SK-N-SH treated with all-trans-retinoic acid at 6 μM for 48 hours (cell line): ENCODE measurements around the gene AFAP1.

Experiments
- ATAC-seq: fragments of 200-7000 bp; cut with Tn5 transposase; 3 replicates; pipeline ENCODE4 v1.9.1; 2020; ENCODE audit warnings: mild to moderate bottlenecking, moderate library complexity
- ARNTL ChIP-seq: fragments of 450-650 bp; formaldehyde crosslinking; IDR thresholded peaks from 2 replicates; pipeline ENCODE4 v1.5.0; 2020; ENCODE audit warnings: low read depth, mild to moderate bottlenecking, moderate library complexity, borderline replicate concordance
- CSDC2 ChIP-seq: fragments of 250-450 bp; sonication (Bioruptor Pico); IDR thresholded peaks from 2 replicates; pipeline ENCODE4 v1.5.0; 2020; ENCODE audit warnings: mild to moderate bottlenecking, moderate library complexity
- ESRRG ChIP-seq: fragments of 250-450 bp; sonication (Bioruptor Pico); IDR thresholded peaks from 2 replicates; pipeline ENCODE4 v1.6.1; 2021; ENCODE audit warnings: mild to moderate bottlenecking
- GLIS3 ChIP-seq: fragments of 250-450 bp; sonication (Bioruptor Pico); IDR thresholded peaks from 2 replicates; pipeline ENCODE4 v1.5.0; 2020; ENCODE audit warnings: mild to moderate bottlenecking, moderate library complexity
- ISL1 ChIP-seq: fragments of 250-450 bp; sonication (Bioruptor Pico); IDR thresholded peaks from 2 replicates; pipeline ENCODE4 v2.1.2; 2022; ENCODE audit warnings: mild to moderate bottlenecking, moderate library complexity
- RARB ChIP-seq: fragments of 250-450 bp; sonication (Bioruptor Pico); IDR thresholded peaks from 2 replicates; pipeline ENCODE4 v1.8.0; 2021; ENCODE audit warnings: mild to moderate bottlenecking, moderate library complexity
- SNAI2 ChIP-seq: fragments of 250-450 bp; sonication (Bioruptor Pico); IDR thresholded peaks from 2 replicates; pipeline ENCODE4 v1.5.0; 2020; ENCODE audit warnings: mild to moderate bottlenecking, moderate library complexity
- TCF4 ChIP-seq: fragments of 250-450 bp; sonication (Bioruptor Pico); IDR thresholded peaks from 2 replicates; pipeline ENCODE4 v1.8.0; 2021; ENCODE audit warnings: mild to moderate bottlenecking, moderate library complexity, borderline replicate concordance
- TOX ChIP-seq: fragments of 250-450 bp; sonication (Bioruptor Pico); IDR thresholded peaks from 2 replicates; pipeline ENCODE4 v1.8.0; 2021; ENCODE audit warnings: mild to moderate bottlenecking, moderate library complexity, borderline replicate concordance
- ZC3H10 ChIP-seq: fragments of 250-450 bp; sonication (Bioruptor Pico); IDR thresholded peaks from 2 replicates; pipeline ENCODE4 v1.5.1; 2021; ENCODE audit warnings: mild to moderate bottlenecking, moderate library complexity
- ZFP30 ChIP-seq: fragments of 450-650 bp; formaldehyde crosslinking; IDR thresholded peaks from 2 replicates; pipeline ENCODE4 v1.5.0; 2022; ENCODE audit warnings: mild to moderate bottlenecking, moderate library complexity
- ZNF565 ChIP-seq: fragments of 450-650 bp; formaldehyde crosslinking; conservative IDR thresholded peaks from 2 replicates; pipeline ENCODE4 v1.5.0; 2020; ENCODE audit warnings: low read depth, mild to moderate bottlenecking, moderate library complexity
- ZNF70 ChIP-seq: fragments of 450-650 bp; formaldehyde crosslinking; IDR thresholded peaks from 2 replicates; pipeline ENCODE4 v1.5.0; 2020; ENCODE audit warnings: mild to moderate bottlenecking, moderate library complexity
- ZNF8 ChIP-seq: fragments of 450-650 bp; formaldehyde crosslinking; IDR thresholded peaks from 2 replicates; pipeline ENCODE4 v1.5.0; 2020; ENCODE audit warnings: mild to moderate bottlenecking, moderate library complexity
- TF ChIP-seq, protein P1 (sequence below): fragments of 250-450 bp; sonication (Bioruptor Pico); IDR thresholded peaks from 2 replicates; pipeline ENCODE4 v1.5.1; 2021; ENCODE audit warnings: mild to moderate bottlenecking, moderate library complexity
- TF ChIP-seq, protein P2 (sequence below): fragments of 250-450 bp; sonication (Bioruptor Pico); IDR thresholded peaks from 2 replicates; pipeline ENCODE4 v1.8.0; 2021; ENCODE audit warnings: low read depth, mild to moderate bottlenecking, moderate library complexity, borderline replicate concordance
- TF ChIP-seq, protein P3 (sequence below): fragments of 250-450 bp; sonication (Bioruptor Pico); IDR thresholded peaks from 2 replicates; pipeline ENCODE4 v1.8.0; 2020; ENCODE audit warnings: mild to moderate bottlenecking, moderate library complexity, borderline replicate concordance
- TF ChIP-seq, protein P4 (sequence below): fragments of 250-450 bp; sonication (Bioruptor Pico); IDR thresholded peaks from 2 replicates; pipeline ENCODE4 v1.5.0; 2020; ENCODE audit warnings: mild to moderate bottlenecking, moderate library complexity
- TF ChIP-seq, protein P5 (sequence below): fragments of 250-450 bp; sonication (Bioruptor Pico); IDR thresholded peaks from 2 replicates; pipeline ENCODE4 v1.5.1; 2020; ENCODE audit warnings: low read depth, mild to moderate bottlenecking, moderate library complexity

The AFAP1 gene

DNA sequence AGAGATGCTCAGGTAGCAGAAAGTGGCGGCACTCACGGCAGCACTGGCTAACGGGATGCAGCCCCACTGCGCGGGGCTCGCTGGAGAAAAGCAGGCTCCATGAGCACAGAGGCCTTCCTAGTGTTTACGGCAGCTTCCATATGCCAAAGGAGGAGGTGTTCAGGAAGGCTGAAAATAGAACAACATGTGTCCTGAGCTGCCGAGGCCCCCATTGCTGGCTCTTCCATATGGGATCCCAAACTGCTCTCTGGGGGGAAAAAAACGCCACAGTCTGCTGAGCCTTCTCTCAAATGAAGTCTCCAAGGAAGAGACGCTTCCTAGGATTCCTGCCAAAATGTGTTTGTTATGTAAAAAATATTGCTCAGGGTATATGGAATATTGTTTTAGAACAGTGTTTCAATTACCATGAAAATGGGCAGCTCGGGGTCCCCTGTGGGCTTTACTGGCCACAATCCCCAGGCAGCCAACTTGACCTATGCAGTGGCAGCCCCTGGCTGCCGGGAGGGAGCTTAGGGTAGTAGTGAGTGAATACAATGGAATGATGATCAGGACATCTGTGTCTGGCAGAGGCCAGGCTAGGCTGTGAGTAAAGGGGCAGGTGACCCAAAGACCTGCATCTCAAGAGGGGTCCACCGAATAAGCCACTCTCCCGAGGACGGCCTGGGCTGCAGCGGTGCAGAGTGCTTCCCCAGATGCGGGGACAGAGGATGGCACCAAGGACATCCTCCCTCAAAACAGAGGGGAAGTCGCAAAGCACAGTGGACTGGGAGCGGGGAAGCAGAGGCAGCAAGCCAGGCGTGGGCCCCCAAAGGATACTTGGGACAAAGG, 170.1 kb downstream of the AFAP1 start:
- no peak for ATAC-seq
- TF ChIP-seq ARNTL (CRISPR knock-in tag) (no peak), SNAI2 (CRISPR knock-in tag) (no peak), TCF4 (no peak), ESRRG (no peak), ZNF70 (CRISPR knock-in tag) (no peak), RARB (CRISPR knock-in tag) (no peak), GLIS3 (no peak), ZNF8 (CRISPR knock-in tag) (no peak), ZFP30 (no peak), TOX (no peak), ISL1 (CRISPR knock-in tag) (no peak), ZC3H10 (CRISPR knock-in tag) (no peak), CSDC2 (CRISPR knock-in tag) (no peak), ZNF565 (no peak)
- TF ChIP-seq, protein P1, sequence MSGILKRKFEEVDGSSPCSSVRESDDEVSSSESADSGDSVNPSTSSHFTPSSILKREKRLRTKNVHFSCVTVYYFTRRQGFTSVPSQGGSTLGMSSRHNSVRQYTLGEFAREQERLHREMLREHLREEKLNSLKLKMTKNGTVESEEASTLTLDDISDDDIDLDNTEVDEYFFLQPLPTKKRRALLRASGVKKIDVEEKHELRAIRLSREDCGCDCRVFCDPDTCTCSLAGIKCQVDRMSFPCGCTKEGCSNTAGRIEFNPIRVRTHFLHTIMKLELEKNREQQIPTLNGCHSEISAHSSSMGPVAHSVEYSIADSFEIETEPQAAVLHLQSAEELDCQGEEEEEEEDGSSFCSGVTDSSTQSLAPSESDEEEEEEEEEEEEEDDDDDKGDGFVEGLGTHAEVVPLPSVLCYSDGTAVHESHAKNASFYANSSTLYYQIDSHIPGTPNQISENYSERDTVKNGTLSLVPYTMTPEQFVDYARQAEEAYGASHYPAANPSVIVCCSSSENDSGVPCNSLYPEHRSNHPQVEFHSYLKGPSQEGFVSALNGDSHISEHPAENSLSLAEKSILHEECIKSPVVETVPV (CRISPR knock-in tag) = no peak
- TF ChIP-seq, protein P2, sequence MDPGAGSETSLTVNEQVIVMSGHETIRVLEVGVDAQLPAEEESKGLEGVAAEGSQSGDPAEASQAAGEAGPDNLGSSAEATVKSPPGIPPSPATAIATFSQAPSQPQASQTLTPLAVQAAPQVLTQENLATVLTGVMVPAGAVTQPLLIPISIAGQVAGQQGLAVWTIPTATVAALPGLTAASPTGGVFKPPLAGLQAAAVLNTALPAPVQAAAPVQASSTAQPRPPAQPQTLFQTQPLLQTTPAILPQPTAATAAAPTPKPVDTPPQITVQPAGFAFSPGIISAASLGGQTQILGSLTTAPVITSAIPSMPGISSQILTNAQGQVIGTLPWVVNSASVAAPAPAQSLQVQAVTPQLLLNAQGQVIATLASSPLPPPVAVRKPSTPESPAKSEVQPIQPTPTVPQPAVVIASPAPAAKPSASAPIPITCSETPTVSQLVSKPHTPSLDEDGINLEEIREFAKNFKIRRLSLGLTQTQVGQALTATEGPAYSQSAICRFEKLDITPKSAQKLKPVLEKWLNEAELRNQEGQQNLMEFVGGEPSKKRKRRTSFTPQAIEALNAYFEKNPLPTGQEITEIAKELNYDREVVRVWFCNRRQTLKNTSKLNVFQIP (CRISPR knock-in tag) = no peak
- TF ChIP-seq, protein P3, sequence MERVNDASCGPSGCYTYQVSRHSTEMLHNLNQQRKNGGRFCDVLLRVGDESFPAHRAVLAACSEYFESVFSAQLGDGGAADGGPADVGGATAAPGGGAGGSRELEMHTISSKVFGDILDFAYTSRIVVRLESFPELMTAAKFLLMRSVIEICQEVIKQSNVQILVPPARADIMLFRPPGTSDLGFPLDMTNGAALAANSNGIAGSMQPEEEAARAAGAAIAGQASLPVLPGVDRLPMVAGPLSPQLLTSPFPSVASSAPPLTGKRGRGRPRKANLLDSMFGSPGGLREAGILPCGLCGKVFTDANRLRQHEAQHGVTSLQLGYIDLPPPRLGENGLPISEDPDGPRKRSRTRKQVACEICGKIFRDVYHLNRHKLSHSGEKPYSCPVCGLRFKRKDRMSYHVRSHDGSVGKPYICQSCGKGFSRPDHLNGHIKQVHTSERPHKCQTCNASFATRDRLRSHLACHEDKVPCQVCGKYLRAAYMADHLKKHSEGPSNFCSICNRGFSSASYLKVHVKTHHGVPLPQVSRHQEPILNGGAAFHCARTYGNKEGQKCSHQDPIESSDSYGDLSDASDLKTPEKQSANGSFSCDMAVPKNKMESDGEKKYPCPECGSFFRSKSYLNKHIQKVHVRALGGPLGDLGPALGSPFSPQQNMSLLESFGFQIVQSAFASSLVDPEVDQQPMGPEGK (CRISPR knock-in tag) = no peak

DNA sequence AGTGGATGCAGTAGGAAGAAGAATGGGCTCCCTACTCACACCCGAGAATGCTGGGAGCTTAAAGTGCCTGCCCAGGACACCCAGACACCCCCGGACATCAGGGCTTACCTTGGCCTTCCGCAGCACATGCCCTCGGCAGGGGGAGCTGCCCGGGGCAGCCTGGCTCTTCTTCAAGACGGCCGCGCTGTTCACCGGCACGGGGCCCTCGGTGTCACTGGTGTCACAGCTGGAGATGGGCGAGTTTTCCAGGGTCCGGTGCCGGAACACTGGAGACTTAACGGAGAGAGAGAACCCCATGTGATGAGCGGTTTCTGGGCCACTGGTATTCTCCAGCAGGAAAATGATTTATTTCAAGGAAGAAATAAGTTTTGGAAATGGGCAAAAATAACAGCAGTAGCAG, 170.9 kb downstream of the AFAP1 start:
- TF ChIP-seq, protein P2 (CRISPR knock-in tag) = no peak
- TF ChIP-seq, protein P4, sequence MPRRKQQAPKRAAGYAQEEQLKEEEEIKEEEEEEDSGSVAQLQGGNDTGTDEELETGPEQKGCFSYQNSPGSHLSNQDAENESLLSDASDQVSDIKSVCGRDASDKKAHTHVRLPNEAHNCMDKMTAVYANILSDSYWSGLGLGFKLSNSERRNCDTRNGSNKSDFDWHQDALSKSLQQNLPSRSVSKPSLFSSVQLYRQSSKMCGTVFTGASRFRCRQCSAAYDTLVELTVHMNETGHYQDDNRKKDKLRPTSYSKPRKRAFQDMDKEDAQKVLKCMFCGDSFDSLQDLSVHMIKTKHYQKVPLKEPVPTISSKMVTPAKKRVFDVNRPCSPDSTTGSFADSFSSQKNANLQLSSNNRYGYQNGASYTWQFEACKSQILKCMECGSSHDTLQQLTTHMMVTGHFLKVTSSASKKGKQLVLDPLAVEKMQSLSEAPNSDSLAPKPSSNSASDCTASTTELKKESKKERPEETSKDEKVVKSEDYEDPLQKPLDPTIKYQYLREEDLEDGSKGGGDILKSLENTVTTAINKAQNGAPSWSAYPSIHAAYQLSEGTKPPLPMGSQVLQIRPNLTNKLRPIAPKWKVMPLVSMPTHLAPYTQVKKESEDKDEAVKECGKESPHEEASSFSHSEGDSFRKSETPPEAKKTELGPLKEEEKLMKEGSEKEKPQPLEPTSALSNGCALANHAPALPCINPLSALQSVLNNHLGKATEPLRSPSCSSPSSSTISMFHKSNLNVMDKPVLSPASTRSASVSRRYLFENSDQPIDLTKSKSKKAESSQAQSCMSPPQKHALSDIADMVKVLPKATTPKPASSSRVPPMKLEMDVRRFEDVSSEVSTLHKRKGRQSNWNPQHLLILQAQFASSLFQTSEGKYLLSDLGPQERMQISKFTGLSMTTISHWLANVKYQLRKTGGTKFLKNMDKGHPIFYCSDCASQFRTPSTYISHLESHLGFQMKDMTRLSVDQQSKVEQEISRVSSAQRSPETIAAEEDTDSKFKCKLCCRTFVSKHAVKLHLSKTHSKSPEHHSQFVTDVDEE (CRISPR knock-in tag) = no peak
- TF ChIP-seq RARB (CRISPR knock-in tag) (no peak), ZNF70 (CRISPR knock-in tag) (no peak), ZC3H10 (CRISPR knock-in tag) (no peak), ZFP30 (no peak), ZNF8 (CRISPR knock-in tag) (no peak), ESRRG (no peak), ARNTL (CRISPR knock-in tag) (no peak), TCF4 (no peak), SNAI2 (CRISPR knock-in tag) (no peak)
- TF ChIP-seq, protein P1 (CRISPR knock-in tag) = no peak
- TF ChIP-seq, protein P3 (CRISPR knock-in tag) = no peak
- TF ChIP-seq, protein P5, sequence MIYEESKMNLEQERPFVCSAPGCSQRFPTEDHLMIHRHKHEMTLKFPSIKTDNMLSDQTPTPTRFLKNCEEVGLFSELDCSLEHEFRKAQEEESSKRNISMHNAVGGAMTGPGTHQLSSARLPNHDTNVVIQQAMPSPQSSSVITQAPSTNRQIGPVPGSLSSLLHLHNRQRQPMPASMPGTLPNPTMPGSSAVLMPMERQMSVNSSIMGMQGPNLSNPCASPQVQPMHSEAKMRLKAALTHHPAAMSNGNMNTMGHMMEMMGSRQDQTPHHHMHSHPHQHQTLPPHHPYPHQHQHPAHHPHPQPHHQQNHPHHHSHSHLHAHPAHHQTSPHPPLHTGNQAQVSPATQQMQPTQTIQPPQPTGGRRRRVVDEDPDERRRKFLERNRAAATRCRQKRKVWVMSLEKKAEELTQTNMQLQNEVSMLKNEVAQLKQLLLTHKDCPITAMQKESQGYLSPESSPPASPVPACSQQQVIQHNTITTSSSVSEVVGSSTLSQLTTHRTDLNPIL = no peak
- TF ChIP-seq, all 23 proteins: peak for 0
- no peak for ATAC-seq
